GM18909 (cell line): ENCODE data around the gene NUP50.
A peak's percentile ranks its signal among the peaks of the same experiment; 100 is the strongest.

Source experiments
- ATAC-seq: cut with Tn5 transposase; IDR thresholded peaks from one replicate; pipeline ENCODE4 v1.9.1; 2021; ENCODE audit warnings: mild to moderate bottlenecking; ENCODE audit not compliant: unreplicated experiment, poor library complexity

The NUP50 gene

DNA sequence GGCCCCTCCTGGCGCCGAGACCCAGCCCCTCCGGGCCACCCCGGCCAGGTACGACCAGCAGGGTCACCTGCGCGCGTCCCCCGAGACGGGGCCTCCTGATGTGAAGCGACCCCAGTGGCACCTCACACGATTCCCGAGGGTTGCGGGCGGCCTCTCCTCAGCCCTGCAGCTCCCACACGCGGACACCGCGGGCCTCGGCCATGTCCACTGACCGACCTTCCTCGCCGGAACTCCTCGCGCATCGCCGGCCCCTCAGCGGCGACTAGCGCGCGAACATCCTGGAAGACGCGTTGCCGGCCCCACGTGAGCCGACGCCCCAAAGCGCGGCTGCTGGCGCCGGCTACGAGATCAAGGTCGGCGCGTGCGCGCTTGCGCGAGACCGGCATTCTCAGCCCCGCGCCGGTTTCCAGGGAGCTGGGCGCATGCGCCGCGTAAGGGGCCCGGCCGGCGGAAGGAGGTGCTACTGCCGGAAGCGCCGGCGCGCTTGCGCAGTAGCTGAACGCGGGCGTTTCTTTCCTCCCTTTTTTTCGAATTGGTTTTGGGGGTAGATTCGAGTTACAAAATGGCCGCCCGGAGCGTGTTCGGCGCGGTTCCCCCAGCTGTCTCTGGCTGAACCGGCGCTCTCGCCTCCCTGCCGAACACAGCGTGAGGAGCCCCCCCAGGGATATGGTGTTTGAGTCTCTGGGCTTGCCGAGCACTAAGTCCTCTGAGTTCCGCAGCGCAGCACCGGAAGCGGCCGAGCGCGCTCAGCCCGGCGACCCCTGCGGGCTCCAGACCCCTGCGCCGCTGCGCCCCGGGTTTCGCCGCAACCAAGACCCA lies at the start of gene NUP50:
TSS of gene NUP50 (plus strand) at position 475 of the 819 bp plus-strand sequence. CDS start 4,253 bp downstream, outside the sequence.
- ATAC-seq, result peak; percentile 82

DNA sequence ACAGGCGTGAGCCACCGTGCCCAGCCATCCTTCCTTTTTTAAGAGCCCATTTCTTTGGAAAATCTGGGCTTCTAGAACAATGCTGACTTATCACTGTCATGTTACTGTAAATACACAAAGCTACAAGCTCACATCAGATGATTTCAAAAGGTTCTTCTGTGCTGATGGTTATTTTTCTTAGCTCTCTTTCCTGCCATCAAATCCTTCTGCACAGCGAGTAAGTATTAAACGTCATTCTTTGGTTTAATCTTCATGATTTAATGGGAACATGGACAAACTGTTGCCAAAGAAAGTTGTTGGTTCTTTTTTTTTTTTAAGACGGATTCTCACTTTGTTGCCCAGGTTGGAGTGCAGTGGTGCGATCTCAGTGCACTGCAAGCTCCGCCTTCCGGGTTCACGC lies 43.3 kb upstream of the NUP50 start:
- no peak for ATAC-seq

DNA sequence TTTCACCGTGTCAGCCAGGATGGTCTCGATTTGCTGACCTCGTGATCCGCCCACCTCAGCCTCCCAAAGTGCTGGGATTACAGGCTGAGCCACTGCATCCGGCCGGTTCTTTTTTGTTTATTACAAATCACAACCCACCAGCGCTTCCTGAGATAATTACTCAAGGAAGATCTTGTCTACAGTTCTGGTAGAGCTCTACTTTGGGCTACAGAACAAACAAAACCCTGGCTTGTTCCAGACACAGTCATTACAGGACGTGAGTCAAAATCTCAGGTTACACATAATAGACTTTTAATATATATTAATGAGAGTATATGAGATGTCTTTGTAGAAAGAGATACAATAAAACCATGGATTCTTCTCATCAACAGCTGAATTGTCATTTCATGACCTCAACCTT lies 42.8 kb upstream of the NUP50 start:
- no peak for ATAC-seq

DNA sequence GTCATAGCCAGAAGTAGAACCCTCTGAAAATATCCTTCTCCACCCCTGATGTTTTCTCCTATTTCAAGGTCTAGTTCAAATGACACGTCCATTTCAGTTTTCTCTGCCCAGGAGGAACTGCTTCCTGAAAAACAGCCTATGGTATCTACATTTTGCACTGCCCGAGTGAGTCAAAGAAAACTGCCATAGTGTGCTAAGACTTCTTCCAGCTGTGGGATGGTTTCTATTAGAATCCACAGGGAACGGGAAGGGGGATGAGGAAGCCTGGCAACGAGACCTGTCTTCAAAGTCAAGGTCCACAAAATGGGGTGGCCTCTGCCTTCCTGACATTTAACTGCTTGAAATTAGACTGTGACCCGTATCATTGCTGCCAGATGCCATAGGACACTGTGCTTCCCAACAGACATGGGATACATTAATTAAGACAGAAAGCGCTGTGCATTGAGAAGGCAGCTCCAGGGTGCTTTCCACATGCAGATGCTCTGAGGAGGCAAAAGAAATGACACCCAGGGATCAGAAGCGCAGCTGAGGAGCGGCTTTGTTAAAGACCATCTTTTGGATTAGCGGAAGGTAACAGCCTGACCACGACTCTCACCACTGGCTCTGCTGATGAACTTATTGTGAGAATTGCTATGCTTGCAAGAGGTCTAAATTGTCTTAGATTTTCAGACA lies 39.4 kb upstream of the NUP50 start:
- no peak for ATAC-seq

GRCh38 chr22:45125188-45125587 lies 38.5 kb upstream of the NUP50 start:
- ATAC-seq, result no peak

GRCh38 chr22:45127866-45128265 lies 35.9 kb upstream of the NUP50 start:
- no peak for ATAC-seq

DNA sequence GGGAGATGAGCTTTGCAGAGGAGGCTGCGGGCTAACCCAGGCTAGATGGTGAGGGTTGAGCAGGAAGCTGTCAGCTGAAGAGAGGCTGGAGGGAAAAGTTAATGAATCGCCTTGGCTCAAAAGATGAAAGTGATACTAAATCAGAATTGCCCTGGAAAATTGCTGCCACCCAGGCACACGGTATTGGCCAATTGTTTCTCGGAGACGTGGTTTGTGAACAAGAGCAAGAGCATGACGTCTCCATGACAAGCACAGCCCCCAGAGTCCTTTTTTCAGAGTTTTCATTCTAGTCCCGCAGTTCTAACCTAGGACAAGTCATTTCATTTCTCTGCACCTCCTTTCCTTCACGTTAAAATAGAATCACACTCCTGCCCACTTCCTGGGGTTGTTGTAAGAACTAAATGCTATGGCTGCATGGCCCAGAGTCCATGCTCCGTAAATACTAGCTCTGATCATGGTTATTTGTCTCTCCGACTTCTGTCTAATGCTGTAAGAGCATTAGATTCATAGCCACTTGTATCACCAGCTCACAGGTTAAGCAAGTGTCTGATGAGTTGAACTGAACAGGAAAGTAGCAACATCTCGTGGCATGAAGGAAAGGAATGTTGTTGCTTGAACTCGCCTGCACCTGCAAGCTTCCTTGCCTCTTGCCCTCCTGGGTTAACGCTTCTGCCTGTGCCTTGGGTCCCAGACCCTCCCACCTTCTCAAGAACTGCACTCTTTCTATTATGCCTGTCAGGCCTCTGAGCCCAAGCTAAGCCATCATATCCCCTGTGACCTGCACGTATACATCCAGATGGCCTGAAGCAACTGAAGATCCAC lies 33.8 kb upstream of the NUP50 start:
- ATAC-seq, result no peak

- ATAC-seq, result no peak
These were observed 32.8 kb upstream of the NUP50 start for GRCh38 chr22:45130891-45131290.

- no peak for ATAC-seq
These were observed 32.0 kb upstream of the NUP50 start for GRCh38 chr22:45131749-45132148.

DNA sequence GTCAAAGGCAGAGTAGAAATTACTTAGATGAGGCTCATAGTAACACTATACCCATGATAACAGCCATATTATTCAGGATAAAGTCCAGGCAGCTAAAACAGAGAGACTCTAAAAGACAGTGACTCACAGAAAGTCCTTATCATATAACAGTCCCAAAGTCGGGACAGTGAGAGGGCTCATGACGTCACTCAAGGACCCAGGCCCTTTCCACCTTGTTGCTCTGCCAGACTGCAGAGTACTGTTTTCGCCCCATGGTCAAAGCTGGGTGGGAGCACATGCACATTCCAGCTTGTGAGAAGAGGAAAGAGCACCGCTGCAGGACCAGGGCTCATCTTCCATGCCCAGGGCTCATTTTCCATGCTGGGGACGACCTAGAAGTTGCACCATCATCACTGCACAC lies 29.4 kb upstream of the NUP50 start:
- ATAC-seq, result no peak

GRCh38 chr22:45136594-45136993 lies 27.1 kb upstream of the NUP50 start:
- no peak for ATAC-seq

DNA sequence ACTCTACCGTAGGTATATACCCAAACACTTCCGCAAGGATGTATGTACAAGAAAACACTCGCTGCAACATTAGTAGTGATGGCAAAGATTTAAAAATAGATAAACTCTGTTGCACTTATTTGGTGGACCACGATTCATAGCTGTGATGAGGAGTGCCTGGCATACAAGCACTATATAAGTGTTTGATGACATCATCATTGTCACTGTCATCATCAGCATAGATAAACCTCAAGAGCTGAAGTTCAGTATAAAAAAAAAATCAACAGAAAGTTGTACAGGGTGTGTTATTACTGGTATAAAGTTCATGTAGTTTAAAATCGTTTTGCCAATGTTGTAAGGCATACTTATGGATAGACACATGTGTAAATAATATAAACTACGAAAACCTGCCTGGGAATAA lies 24.0 kb upstream of the NUP50 start:
- no peak for ATAC-seq

- ATAC-seq, result no peak
These were observed 21.3 kb upstream of the NUP50 start for GRCh38 chr22:45142376-45142775.

DNA sequence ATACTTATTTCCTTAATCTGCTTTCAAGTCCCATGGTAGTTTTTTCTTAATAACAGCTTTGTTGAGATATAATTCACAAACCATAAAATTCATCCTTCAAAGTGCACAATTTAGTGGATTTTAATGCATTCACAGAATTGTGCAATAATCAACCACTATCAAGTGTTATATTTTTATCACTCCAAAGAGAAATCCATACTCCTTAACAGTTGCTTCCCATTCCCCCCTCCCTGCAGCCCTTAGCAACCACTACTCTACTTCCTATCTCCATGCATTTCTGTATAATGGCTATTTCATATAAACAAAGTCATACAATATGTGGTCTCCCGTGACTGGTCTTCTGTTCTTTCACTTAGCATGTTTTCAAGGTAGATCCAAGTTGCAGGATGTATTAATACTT lies 18.8 kb upstream of the NUP50 start:
- ATAC-seq, result no peak

DNA sequence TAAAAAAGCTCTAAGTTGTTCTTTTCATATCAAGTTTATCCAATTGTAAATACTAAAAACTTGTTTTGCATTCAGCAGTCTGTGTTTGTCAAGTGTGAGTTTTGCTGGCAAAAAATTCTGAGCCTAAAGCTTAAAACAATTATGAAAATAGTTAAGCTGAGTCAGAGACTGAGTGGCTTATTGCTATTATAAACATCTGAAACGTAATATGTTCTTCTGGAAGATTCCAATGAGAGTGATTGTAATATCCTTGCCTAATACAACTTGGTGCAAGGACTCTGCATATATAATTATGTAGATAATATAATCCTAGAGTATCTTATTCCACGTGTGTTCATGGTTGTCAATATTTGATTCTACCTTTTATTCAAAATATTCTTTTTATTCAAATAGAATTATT lies 14.1 kb upstream of the NUP50 start:
- ATAC-seq, result no peak

- ATAC-seq, result no peak
These were observed 13.6 kb upstream of the NUP50 start for GRCh38 chr22:45150139-45150538.

DNA sequence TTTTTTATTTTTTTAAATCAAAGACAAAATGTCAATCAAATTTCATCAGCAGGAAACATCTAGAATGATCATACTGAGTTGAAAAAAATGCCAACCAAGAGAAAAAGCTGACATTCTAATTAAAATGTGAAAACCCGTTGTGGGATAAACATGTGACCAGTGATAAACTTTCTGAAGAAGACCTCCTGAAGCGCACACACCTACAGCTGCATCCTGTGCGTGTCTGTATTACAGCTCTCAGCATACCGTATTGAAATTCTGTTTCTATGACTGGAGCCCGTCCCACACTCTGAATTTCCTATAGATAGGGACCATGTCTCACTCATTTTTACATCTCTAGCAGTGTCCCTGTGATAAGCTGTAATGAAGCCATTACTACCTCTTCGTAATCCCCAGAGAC lies 12.2 kb upstream of the NUP50 start:
- ATAC-seq, result no peak

DNA sequence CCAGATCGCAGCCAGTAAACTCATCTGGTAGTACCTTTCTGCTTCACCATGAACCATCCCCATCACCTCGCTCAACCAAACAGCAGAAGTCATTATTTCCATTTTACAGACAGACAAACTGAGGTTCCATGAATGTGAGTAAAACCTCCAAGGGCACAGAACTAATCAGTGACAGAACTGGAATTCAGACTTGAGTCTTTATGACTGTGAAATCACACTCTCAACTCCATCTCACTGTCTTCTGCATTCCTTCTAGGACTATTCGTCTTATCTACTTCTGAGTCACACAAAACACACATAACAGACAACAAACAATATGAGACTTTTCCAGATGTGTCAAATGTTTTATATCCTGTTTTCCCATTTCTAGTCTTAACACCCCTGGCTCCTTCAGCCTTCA lies 9.3 kb upstream of the NUP50 start:
- no peak for ATAC-seq

DNA sequence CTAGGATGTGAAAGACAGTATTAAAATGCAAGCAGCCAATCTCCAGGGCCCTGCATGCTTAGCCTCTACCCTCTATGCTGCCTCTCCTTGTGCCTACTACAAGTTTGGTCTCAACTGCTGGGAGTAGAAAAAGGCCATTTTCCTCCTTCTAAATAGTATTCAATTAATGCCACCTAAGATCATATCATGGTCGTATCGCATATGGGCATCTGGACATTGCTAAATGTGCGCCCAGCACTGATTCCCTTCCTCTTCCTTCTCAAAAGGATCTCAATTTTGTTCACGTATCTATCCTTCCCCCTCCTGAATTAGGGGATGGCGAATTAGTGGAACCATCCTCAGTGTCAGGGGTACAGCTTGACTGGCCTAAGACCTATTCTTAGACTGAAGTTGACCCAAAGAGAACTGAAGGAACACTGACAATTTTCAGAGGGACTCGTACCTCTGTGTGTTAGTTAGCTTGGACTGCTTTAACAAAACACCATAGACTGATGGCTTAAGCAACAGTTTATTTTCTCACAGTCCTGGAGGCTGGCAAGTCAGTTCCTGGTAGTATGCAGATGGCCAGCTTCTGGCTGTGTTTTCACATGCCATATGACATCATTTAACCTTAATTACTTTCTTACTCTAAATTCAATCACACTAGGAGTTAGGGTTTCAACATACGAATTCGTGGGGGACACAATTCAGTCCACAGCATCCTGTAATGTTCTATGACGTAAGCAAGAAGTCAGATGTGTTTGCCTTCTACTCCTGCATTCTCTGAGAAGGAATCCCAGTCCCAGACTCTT lies 8.5 kb upstream of the NUP50 start:
- ATAC-seq, result no peak

DNA sequence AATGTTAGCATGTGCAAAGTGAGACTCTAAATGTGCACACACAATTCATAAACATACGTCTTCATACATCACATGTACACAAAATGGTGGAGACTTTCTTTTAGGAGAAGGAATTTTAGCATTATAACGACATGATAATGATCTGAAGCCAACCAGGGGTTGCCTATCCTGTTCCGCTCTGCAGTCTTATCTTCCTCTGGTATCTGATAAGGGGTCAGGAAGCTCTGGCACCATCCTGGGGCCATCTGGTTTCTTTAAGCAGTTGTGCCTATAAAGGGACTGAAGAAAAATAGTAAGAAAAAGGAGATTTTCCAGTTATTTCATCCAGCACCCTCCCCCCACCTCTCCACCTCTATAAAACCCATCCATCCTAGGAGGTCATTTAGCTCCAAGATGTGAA lies 5.8 kb upstream of the NUP50 start:
- no peak for ATAC-seq
